HepG2 (cell line): ENCODE data around the gene CIAO2B.

Experiments
- CC2D1A ChIP-seq: sonication (generic); formaldehyde crosslinking; IDR thresholded peaks from 2 replicates; pipeline ENCODE4 v1.8.1; 2023; ENCODE audit warnings: mild to moderate bottlenecking, missing genetic modification reagents
- HNRNPUL1 ChIP-seq: fragments of 200-400 bp; formaldehyde crosslinking; IDR thresholded peaks from 2 replicates; pipeline ENCODE4 v1.6.1; 2017; ENCODE audit warnings: low read depth, mild to moderate bottlenecking, low read length, moderate library complexity
- SNAI1 ChIP-seq: sonication (generic); formaldehyde crosslinking; IDR thresholded peaks from 2 replicates; pipeline ENCODE4 v1.5.0; 2020; ENCODE audit warnings: mild to moderate bottlenecking, missing genetic modification reagents, borderline replicate concordance

DNA sequence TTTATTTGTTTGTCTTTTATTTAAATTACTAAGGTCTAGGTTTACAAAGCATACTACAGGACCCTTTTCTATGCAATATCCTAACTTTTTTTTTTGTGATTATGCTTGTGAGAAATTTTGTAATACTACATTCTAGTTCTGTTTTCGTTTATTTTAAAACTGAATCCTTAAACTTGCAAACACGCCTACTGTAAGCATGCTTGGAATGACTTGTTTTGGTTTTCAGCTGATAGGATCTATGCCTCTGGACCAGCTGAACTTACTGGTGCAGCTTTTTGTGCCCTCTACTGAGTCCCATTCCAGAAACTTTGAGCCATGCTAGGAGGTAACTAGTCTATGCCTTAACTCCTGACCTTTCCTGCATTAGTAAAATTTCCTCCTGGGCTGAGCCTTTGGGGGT is 47.9 kb downstream of the CIAO2B start:
- TF ChIP-seq SNAI1 (CRISPR knock-in tag): no peak
- no peak for TF ChIP-seq CC2D1A (CRISPR knock-in tag)
- no peak for TF ChIP-seq HNRNPUL1
